Gastrocnemius medialis (tissue), 4 donors: ENCODE data around the gene CACTIN. TPM values are rescaled to one million over a fixed set of nuclear protein-coding genes. Genes with fewer than 3 reads are reported as not detected.
"Not testable (repeated sequence)": the region's sequence is repeated elsewhere in the genome, so short reads cannot be mapped to it uniquely, and the experiment has no call there.

ENCODE experiments used
- ATAC-seq, 2 donors: fragments of 150-250 bp; one replicate each; pipeline ENCODE4 v1.9.1; 2016
- DNase-seq, 2 donors: peaks; one replicate each; pipeline ENCODE4 v3.0.0-alpha.2; 2019
- H3K27ac ChIP-seq, 4 donors: fragments of 200-600 bp; sonication (generic); 1 replicate in 1 of 4; 2 replicates in 3 of 4; pipeline ENCODE4 v1.5.1; 2016 to 2018; ENCODE audit warnings: mild to moderate bottlenecking in 2 of 4, moderate library complexity in 1 of 4
- H3K27me3 ChIP-seq, 3 donors: fragments of 200-600 bp; sonication (generic) in 2 of 3; 1 replicate in 1 of 3; 2 replicates in 2 of 3; pipeline versions ENCODE4 v1.5.1 to v1.6.0; 2016 to 2019; ENCODE audit warnings: mild to moderate bottlenecking in 1 of 3, moderate library complexity in 1 of 3
- H3K36me3 ChIP-seq, 2 donors: fragments of 200-600 bp; sonication (generic) in 1 of 2; one replicate each; pipeline ENCODE4 v1.5.1; 2017 to 2018
- H3K4me1 ChIP-seq, 2 donors: fragments of 200-600 bp; sonication (generic) in 1 of 2; one replicate each; pipeline ENCODE4 v1.5.1; 2016 to 2017; ENCODE audit warnings: mild to moderate bottlenecking in 2 of 2
- H3K4me3 ChIP-seq, 4 donors: fragments of 200-600 bp; sonication (generic) in 3 of 4; 1 replicate in 1 of 4; 2 replicates in 3 of 4; pipeline ENCODE4 v1.5.1; 2016 to 2019; ENCODE audit warnings: mild to moderate bottlenecking in 2 of 4
- H3K9me3 ChIP-seq, 3 donors: fragments of 200-600 bp; sonication (generic) in 2 of 3; 1 replicate in 1 of 3; 2 replicates in 2 of 3; pipeline ENCODE4 v1.5.1; 2016 to 2019
- POLR2A ChIP-seq, 2 donors: fragments of 450-650 bp; IDR thresholded peaks; one replicate each; pipeline ENCODE4 v1.6.1; 2017; ENCODE audit warnings: antibody characterized with exemption in 2 of 2, mild to moderate bottlenecking in 2 of 2, moderate library complexity in 2 of 2
- in situ Hi-C, 4 donors: fragments of 200-750 bp; cut with MboI; loops; one replicate each; pipeline versions ENCODE4 v1.15.0 to v1.8.0; 2017; ENCODE audit warnings: low sequenced_read_pairs in 4 of 4
- intact Hi-C: fragments of 100-400 bp; cut with DNase I; formaldehyde crosslinking; loops from one replicate; pipeline ENCODE4 v1.15.1; 2023; ENCODE audit warnings: low total_unique reads
- total RNA-seq, 4 donors: library from RNA; depleted of rRNA; stranded (reverse); fragments of >200 nt; gene quantifications; one replicate each; pipeline versions ENCODE4 v1.1.0 to v1.2.3, GENCODE V29; 2016
- TF ChIP-seq, protein P1 (sequence below), 5 experiments: fragments of 450-650 bp in 3 of 5; fragments of 200-600 bp in 2 of 5; sonication (generic) in 2 of 5; IDR thresholded peaks in 4 of 5; conservative IDR thresholded peaks in 1 of 5; 1 replicate in 4 of 5; 2 replicates in 1 of 5; pipeline ENCODE4 v1.5.1; 2016 to 2019; ENCODE audit warnings: antibody characterized with exemption in 5 of 5, mild to moderate bottlenecking in 3 of 5, moderate library complexity in 3 of 5

The CACTIN gene
- total RNA-seq, 4 donors from 2014 or later, result 19.5 to 28.4 (median 27.4) TPM

- DNase-seq (no peak), ATAC-seq (no peak)
- H3K9me3 ChIP-seq, result no peaks in the 10 kb centered on the region
- H3K27ac ChIP-seq, result no peak overlapping the region
- intact Hi-C loops (no loop called here), in situ Hi-C loops (no loop called here)
- peaks cover 0 to 32% of the 10 kb centered on the region in 2 donors for H3K36me3 ChIP-seq
- H3K27me3 ChIP-seq, result no peaks in the 10 kb centered on the region
- H3K4me1 ChIP-seq, result peaks cover 8 to 9% of the 10 kb centered on the region in 2 donors
- no peak for TF ChIP-seq POLR2A (IDR thresholded peaks at IDR 0.05)
- no peak overlapping the region for H3K4me3 ChIP-seq
Measured at GRCh38 chr19:3648037-3648905, 21.7 kb upstream of the CACTIN start.

GRCh38 chr19:3647102-3647501 lies 20.5 kb upstream of the CACTIN start:
- H3K27me3 ChIP-seq, H3K27ac ChIP-seq, H3K4me3 ChIP-seq, ATAC-seq, H3K9me3 ChIP-seq, H3K4me1 ChIP-seq, intact Hi-C loops, in situ Hi-C loops, DNase-seq: not testable (repeated sequence)
- peaks cover 0 to 27% of the 10 kb centered on the region in 2 donors for H3K36me3 ChIP-seq

GRCh38 chr19:3646336-3647092 lies 19.9 kb upstream of the CACTIN start:
- Histone ChIP-seq H3K36me3 (peaks cover 0 to 27% of the 10 kb centered on the region in 2 donors), H3K4me3 (no peak overlapping the region), H3K4me1 (peaks cover 8 to 9% of the 10 kb centered on the region in 2 donors), H3K27ac (no peak overlapping the region), H3K9me3 (no peaks in the 10 kb centered on the region), H3K27me3 (no peaks in the 10 kb centered on the region)
- no peak for DNase-seq
- intact Hi-C loops, result no loop called here
- in situ Hi-C loops, result no loop called here
- TF ChIP-seq, protein P1, sequence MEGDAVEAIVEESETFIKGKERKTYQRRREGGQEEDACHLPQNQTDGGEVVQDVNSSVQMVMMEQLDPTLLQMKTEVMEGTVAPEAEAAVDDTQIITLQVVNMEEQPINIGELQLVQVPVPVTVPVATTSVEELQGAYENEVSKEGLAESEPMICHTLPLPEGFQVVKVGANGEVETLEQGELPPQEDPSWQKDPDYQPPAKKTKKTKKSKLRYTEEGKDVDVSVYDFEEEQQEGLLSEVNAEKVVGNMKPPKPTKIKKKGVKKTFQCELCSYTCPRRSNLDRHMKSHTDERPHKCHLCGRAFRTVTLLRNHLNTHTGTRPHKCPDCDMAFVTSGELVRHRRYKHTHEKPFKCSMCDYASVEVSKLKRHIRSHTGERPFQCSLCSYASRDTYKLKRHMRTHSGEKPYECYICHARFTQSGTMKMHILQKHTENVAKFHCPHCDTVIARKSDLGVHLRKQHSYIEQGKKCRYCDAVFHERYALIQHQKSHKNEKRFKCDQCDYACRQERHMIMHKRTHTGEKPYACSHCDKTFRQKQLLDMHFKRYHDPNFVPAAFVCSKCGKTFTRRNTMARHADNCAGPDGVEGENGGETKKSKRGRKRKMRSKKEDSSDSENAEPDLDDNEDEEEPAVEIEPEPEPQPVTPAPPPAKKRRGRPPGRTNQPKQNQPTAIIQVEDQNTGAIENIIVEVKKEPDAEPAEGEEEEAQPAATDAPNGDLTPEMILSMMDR (IDR thresholded peaks at IDR 0.05 in 4 of 5, conservative IDR thresholded peaks at IDR 0.05 in 1 of 5), result no peak
- TF ChIP-seq POLR2A (IDR thresholded peaks at IDR 0.05), result no peak
- ATAC-seq, result no peak

DNA sequence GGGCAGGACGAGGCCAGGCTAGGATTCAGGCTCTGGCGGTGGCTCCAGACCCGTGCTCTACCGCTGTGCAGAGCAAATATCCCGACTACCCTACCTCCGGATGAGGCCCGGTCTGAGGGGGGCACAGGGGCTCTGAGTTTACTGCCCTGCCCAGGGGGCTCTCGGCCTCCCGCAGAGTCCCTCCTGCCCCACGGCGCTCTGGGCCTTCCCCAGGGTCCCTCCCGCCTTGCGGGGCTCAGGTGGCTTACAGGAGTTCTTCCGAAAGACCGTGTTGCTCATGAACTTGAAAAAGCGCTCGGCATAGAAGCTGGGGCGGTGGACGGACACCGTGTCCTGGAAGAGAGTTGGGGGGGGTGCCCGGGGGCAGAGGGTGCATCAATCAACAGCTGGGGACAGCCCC lies 19.1 kb upstream of the CACTIN start:
- Histone ChIP-seq H3K4me3 (no peak overlapping the region), H3K4me1 (peaks cover 8 to 9% of the 10 kb centered on the region in 2 donors), H3K27ac (no peak overlapping the region), H3K27me3 (no peaks in the 10 kb centered on the region), H3K9me3 (no peaks in the 10 kb centered on the region), H3K36me3 (peaks cover 0 to 28% of the 10 kb centered on the region in 2 donors)
- in situ Hi-C loops (no loop called here), intact Hi-C loops (no loop called here)
- no peak for ATAC-seq
- no peak for DNase-seq
- no peak for TF ChIP-seq POLR2A (IDR thresholded peaks at IDR 0.05)
- TF ChIP-seq, protein P1 (IDR thresholded peaks at IDR 0.05 in 4 of 5, conservative IDR thresholded peaks at IDR 0.05 in 1 of 5), result no peak

DNA sequence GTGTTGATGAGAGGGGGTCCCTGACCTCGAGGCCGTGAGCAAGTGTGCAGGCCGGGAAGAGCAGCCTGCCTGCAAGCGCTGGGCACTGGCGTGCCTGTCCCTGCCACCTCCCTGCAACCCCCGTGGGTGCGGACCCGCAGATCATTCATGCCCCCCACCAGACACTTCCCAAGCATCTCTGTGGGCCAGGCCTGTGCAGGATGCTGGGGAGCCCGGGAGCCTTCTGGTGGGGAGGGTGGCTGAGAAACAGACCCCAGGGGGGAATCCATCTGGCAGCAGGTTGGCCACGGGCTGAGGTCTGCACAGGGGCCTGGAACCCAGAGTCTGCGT lies 18.4 kb upstream of the CACTIN start:
- TF ChIP-seq, protein P1 (IDR thresholded peaks at IDR 0.05 in 4 of 5, conservative IDR thresholded peaks at IDR 0.05 in 1 of 5), result no peak
- TF ChIP-seq POLR2A (IDR thresholded peaks at IDR 0.05), result no peak
- Histone ChIP-seq H3K27ac (no peak overlapping the region), H3K9me3 (no peaks in the 10 kb centered on the region), H3K4me3 (no peak overlapping the region), H3K4me1 (peaks cover 3% of the 10 kb centered on the region in 2 donors), H3K27me3 (no peaks in the 10 kb centered on the region), H3K36me3 (peaks cover 0 to 28% of the 10 kb centered on the region in 2 donors)
- in situ Hi-C loops, result no loop called here
- intact Hi-C loops, result no loop called here
- DNase-seq (no peak), ATAC-seq (no peak)
